ENCODE data around the gene NDUFC2.

Gene NDUFC2

GRCh38 chr11:78076733-78077403 lies 2.8 kb downstream of the NDUFC2 start:
- H3K36me3 ChIP-seq (ENCODE audit: low read depth) = peaks cover 19% of the 10 kb centered on the region
- no peaks in the 10 kb centered on the region for H3K9me3 ChIP-seq (ENCODE audit: severe bottlenecking)
- no peak overlapping the region for H3K4me3 ChIP-seq (ENCODE audit: severe bottlenecking)
- ATAC-seq (ENCODE audit: low read depth) (no peak), DNase-seq (ENCODE audit: low spot score) (no peak)
- no peaks in the 10 kb centered on the region for H3K27me3 ChIP-seq (ENCODE audit: insufficient read depth, poor library complexity, severe bottlenecking)
- TF ChIP-seq CTCF (IDR thresholded peaks at IDR 0.05; ENCODE audit: poor library complexity, severe bottlenecking) = no peak
- H3K27ac ChIP-seq (ENCODE audit: poor library complexity, severe bottlenecking) = no peak overlapping the region
- H3K4me1 ChIP-seq (ENCODE audit: insufficient read depth, poor library complexity, severe bottlenecking) = peaks cover 5% of the 10 kb centered on the region

GRCh38 chr11:78074756-78075155 lies 4.9 kb downstream of the NDUFC2 start:
- no peak overlapping the region for H3K4me3 ChIP-seq (ENCODE audit: severe bottlenecking)
- DNase-seq (ENCODE audit: low spot score) (no peak), ATAC-seq (ENCODE audit: low read depth) (no peak)
- no peak overlapping the region for H3K27ac ChIP-seq (ENCODE audit: poor library complexity, severe bottlenecking)
- peaks cover 5% of the 10 kb centered on the region for H3K4me1 ChIP-seq (ENCODE audit: insufficient read depth, poor library complexity, severe bottlenecking)
- peaks cover 39% of the 10 kb centered on the region for H3K36me3 ChIP-seq (ENCODE audit: low read depth)
- no peak for TF ChIP-seq CTCF (IDR thresholded peaks at IDR 0.05; ENCODE audit: poor library complexity, severe bottlenecking)
- H3K9me3 ChIP-seq (ENCODE audit: severe bottlenecking) = no peaks in the 10 kb centered on the region
- no peaks in the 10 kb centered on the region for H3K27me3 ChIP-seq (ENCODE audit: insufficient read depth, poor library complexity, severe bottlenecking)

- ATAC-seq (ENCODE audit: low read depth) = no peak
- DNase-seq (ENCODE audit: low spot score) = no peak
- H3K36me3 ChIP-seq (ENCODE audit: low read depth) = peaks cover 48% of the 10 kb centered on the region
These were observed 7.2 kb downstream of the NDUFC2 start for GRCh38 chr11:78072455-78072854.

DNA sequence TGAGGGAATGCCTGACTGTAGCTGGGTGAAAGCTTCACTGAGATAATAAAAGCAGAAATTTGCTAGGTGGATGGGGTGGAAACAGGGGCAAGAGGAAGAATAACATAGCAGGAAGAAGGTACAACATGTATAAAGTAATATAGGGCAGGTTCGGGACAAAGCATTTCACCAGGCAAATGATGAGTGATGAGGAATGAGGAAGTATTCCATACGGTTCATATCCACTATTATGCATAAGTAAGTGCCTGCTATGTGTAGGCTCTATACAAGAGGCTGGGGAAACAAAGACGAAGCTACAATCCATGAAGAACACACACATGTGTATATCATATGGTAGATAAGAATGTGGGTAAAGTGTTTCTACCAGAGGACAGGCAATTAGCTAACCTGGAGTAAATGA lies 7.9 kb downstream of the NDUFC2 start:
- Histone ChIP-seq H3K9me3 (ENCODE audit: severe bottlenecking) (no peaks in the 10 kb centered on the region), H3K4me3 (ENCODE audit: severe bottlenecking) (no peak overlapping the region), H3K27me3 (ENCODE audit: insufficient read depth, poor library complexity, severe bottlenecking) (no peaks in the 10 kb centered on the region), H3K4me1 (ENCODE audit: insufficient read depth, poor library complexity, severe bottlenecking) (peaks cover 5% of the 10 kb centered on the region), H3K27ac (ENCODE audit: poor library complexity, severe bottlenecking) (no peak overlapping the region), H3K36me3 (ENCODE audit: low read depth) (peaks cover 48% of the 10 kb centered on the region)
- TF ChIP-seq CTCF (IDR thresholded peaks at IDR 0.05; ENCODE audit: poor library complexity, severe bottlenecking) = no peak
- ATAC-seq (ENCODE audit: low read depth) = no peak
- DNase-seq (ENCODE audit: low spot score) = no peak

More at GRCh38 chr11:78072455-78072854, 7.2 kb downstream of the NDUFC2 start:
- Histone ChIP-seq H3K4me1 (ENCODE audit: insufficient read depth, poor library complexity, severe bottlenecking) (peaks cover 5% of the 10 kb centered on the region), H3K27ac (ENCODE audit: poor library complexity, severe bottlenecking) (no peak overlapping the region), H3K27me3 (ENCODE audit: insufficient read depth, poor library complexity, severe bottlenecking) (no peaks in the 10 kb centered on the region), H3K4me3 (ENCODE audit: severe bottlenecking) (no peak overlapping the region), H3K9me3 (ENCODE audit: severe bottlenecking) (no peaks in the 10 kb centered on the region)
- TF ChIP-seq CTCF (IDR thresholded peaks at IDR 0.05; ENCODE audit: poor library complexity, severe bottlenecking) = no peak

- DNase-seq (ENCODE audit: low spot score) (no peak), ATAC-seq (ENCODE audit: low read depth) (no peak)
- no peaks in the 10 kb centered on the region for H3K27me3 ChIP-seq (ENCODE audit: insufficient read depth, poor library complexity, severe bottlenecking)
- peaks cover 48% of the 10 kb centered on the region for H3K36me3 ChIP-seq (ENCODE audit: low read depth)
- peaks cover 5% of the 10 kb centered on the region for H3K4me1 ChIP-seq (ENCODE audit: insufficient read depth, poor library complexity, severe bottlenecking)
- no peak overlapping the region for H3K4me3 ChIP-seq (ENCODE audit: severe bottlenecking)
- TF ChIP-seq CTCF (IDR thresholded peaks at IDR 0.05; ENCODE audit: poor library complexity, severe bottlenecking) = no peak
- no peak overlapping the region for H3K27ac ChIP-seq (ENCODE audit: poor library complexity, severe bottlenecking)
- H3K9me3 ChIP-seq (ENCODE audit: severe bottlenecking) = no peaks in the 10 kb centered on the region
These were observed 9.0 kb downstream of the NDUFC2 start for GRCh38 chr11:78070621-78071020.
